ENCODE measurements around the gene SPATA13.
"Not testable (repeated sequence)": the region's sequence is repeated elsewhere in the genome, so short reads cannot be mapped to it uniquely, and the experiment has no call there.

- not testable (repeated sequence) for TF ChIP-seq CTCF (conservative IDR thresholded peaks at IDR 0.05; ENCODE audit: low read depth, low read length); EZH2phosphoT487 (IDR thresholded peaks at IDR 0.05; ENCODE audit: borderline replicate concordance, low read length); EZH2 (IDR thresholded peaks at IDR 0.05; ENCODE audit: low read length, unreplicated experiment)
Observed at GRCh38 chr13:24318878-24319277, 158.4 kb downstream of the SPATA13 start.

All from PC-3 (cell line).